CD4-positive, CD25-positive, alpha-beta regulatory T cell (primary cell): ENCODE results near the gene SETBP1. TPM values are rescaled to one million over a fixed set of nuclear protein-coding genes. Genes with fewer than 3 reads are reported as not detected.

Source experiments
- ATAC-seq, 2 donors: fragments of 150-1000 bp; cut with Tn5 transposase; one replicate each; pipeline ENCODE4 v1.10.0; 2021; ENCODE audit warnings: low read depth in 2 of 2, moderate number of reproducible peaks in 2 of 2, moderate library complexity in 1 of 2
- DNase-seq, 3 donors: peaks; one replicate each; pipeline versions ENCODE4 v3.0.0 to v3.0.0-alpha.2; 2012 to 2022; ENCODE audit warnings: mixed read lengths in 1 of 3
- H3K27ac ChIP-seq: one replicate; pipeline ENCODE4 v1.7.0; 2013; ENCODE audit warnings: mild to moderate bottlenecking, low read length; ENCODE audit not compliant: insufficient read depth, poor library complexity, severe bottlenecking
- H3K27me3 ChIP-seq: one replicate; pipeline ENCODE4 v1.7.0; 2013; ENCODE audit warnings: low read length; ENCODE audit not compliant: control insufficient read depth, insufficient read depth
- H3K36me3 ChIP-seq: one replicate; pipeline ENCODE4 v1.7.0; 2013; ENCODE audit warnings: mild to moderate bottlenecking, low read length, moderate library complexity; ENCODE audit not compliant: control insufficient read depth, insufficient read depth
- H3K4me1 ChIP-seq: 2 replicates; pipeline ENCODE4 v1.7.0; 2013; ENCODE audit warnings: mild to moderate bottlenecking, low read length; ENCODE audit not compliant: insufficient read depth, control insufficient read depth, poor library complexity, severe bottlenecking
- H3K4me3 ChIP-seq: one replicate; pipeline ENCODE4 v1.7.0; 2013; ENCODE audit warnings: low read depth, mild to moderate bottlenecking, low read length, moderate library complexity
- H3K9me3 ChIP-seq, 2 experiments: 1 replicate in 1 of 2; 2 replicates in 1 of 2; pipeline ENCODE4 v1.7.0; 2013; ENCODE audit warnings: low read length in 2 of 2, mild to moderate bottlenecking in 1 of 2, moderate library complexity in 1 of 2; ENCODE audit not compliant: control insufficient read depth in 2 of 2
- H3K27ac Mint-ChIP-seq, 3 donors: one replicate each; pipeline ENCODE4 v1.8.0; 2020 to 2022; ENCODE audit warnings: mild to moderate bottlenecking in 3 of 3, mixed read lengths in 3 of 3, moderate library complexity in 2 of 3
- H3K27me3 Mint-ChIP-seq: one replicate; pipeline ENCODE4 v1.8.0; 2022; ENCODE audit warnings: mild to moderate bottlenecking, mixed read lengths
- H3K36me3 Mint-ChIP-seq: one replicate; pipeline ENCODE4 v1.8.0; 2020; ENCODE audit warnings: mixed read lengths
- H3K4me1 Mint-ChIP-seq, 4 donors: one replicate each; pipeline ENCODE4 v1.8.0; 2020 to 2022; ENCODE audit warnings: mixed read lengths in 4 of 4, mild to moderate bottlenecking in 1 of 4
- H3K4me3 Mint-ChIP-seq, 4 donors: one replicate each; pipeline ENCODE4 v1.8.0; 2020 to 2022; ENCODE audit warnings: mild to moderate bottlenecking in 4 of 4, mixed read lengths in 4 of 4, moderate library complexity in 3 of 4
- H3K9me3 Mint-ChIP-seq, 7 donors: one replicate each; pipeline ENCODE4 v1.8.0; 2020 to 2022; ENCODE audit warnings: mixed read lengths in 7 of 7, mild to moderate bottlenecking in 3 of 7, moderate library complexity in 2 of 7
- polyA plus RNA-seq, 4 donors: library from polyadenylated mRNA; unstranded; fragments of 300-500 nt; fragmentation: Illumina TruSeq; gene quantifications; one replicate each; pipeline ENCODE4 v1.2.3, GENCODE V29; 2021
- total RNA-seq: library from RNA; stranded (reverse); gene quantifications from one replicate; pipeline ENCODE4 v1.2.3, GENCODE V29; 2022

Gene SETBP1
- total and polyA plus RNA-seq, 5 donors from 2014 or later, result 0.32 to 1.6 (median 0.38) TPM; not detected in 2

GRCh38 chr18:44767807-44768206 lies 87.1 kb downstream of the SETBP1 start:
- ATAC-seq, result no peak
- no peak overlapping the region for H3K27ac ChIP-seq

GRCh38 chr18:44770641-44771040 lies 90.0 kb downstream of the SETBP1 start:
- peaks cover 4% of the 10 kb centered on the region for H3K27me3 Mint-ChIP-seq
- peaks cover 0 to 2% (median 0%) of the 10 kb centered on the region in 7 donors for H3K9me3 Mint-ChIP-seq
- Histone ChIP-seq H3K4me3 (no peak overlapping the region), H3K27ac (no peak overlapping the region), H3K4me1 (no peaks in the 10 kb centered on the region), H3K27me3 (no peaks in the 10 kb centered on the region), H3K36me3 (no peaks in the 10 kb centered on the region), H3K9me3 (no peaks in the 10 kb centered on the region)
- peaks cover 0 to 6% (median 1%) of the 10 kb centered on the region in 4 donors for H3K4me1 Mint-ChIP-seq
- no peak for ATAC-seq
- H3K36me3 Mint-ChIP-seq, result no peaks in the 10 kb centered on the region
- H3K4me3 Mint-ChIP-seq, result no peak overlapping the region
- DNase-seq, result no peak
- H3K27ac Mint-ChIP-seq, result no peak overlapping the region

More at GRCh38 chr18:44767807-44768206, 87.1 kb downstream of the SETBP1 start:
- no peak overlapping the region for H3K4me3 ChIP-seq
- no peaks in the 10 kb centered on the region for H3K36me3 ChIP-seq
- peaks cover 0 to 6% (median 1%) of the 10 kb centered on the region in 4 donors for H3K4me1 Mint-ChIP-seq
- H3K27ac Mint-ChIP-seq, result no peak overlapping the region
- H3K27me3 Mint-ChIP-seq, result peaks cover 4% of the 10 kb centered on the region
- no peaks in the 10 kb centered on the region for H3K9me3 ChIP-seq
- no peak for DNase-seq
- no peaks in the 10 kb centered on the region for H3K4me1 ChIP-seq
- peaks cover 0 to 3% (median 0%) of the 10 kb centered on the region in 7 donors for H3K9me3 Mint-ChIP-seq
- H3K4me3 Mint-ChIP-seq, result no peak overlapping the region
- H3K27me3 ChIP-seq, result no peaks in the 10 kb centered on the region
- no peaks in the 10 kb centered on the region for H3K36me3 Mint-ChIP-seq

GRCh38 chr18:44771572-44771955 lies 90.9 kb downstream of the SETBP1 start:
- no peaks in the 10 kb centered on the region for H3K9me3 ChIP-seq
- no peak overlapping the region for H3K27ac ChIP-seq
- no peak overlapping the region for H3K4me3 ChIP-seq
- H3K4me1 Mint-ChIP-seq, result peaks cover 0 to 6% (median 1%) of the 10 kb centered on the region in 4 donors
- H3K27ac Mint-ChIP-seq, result peak overlapping the region in 1 of 3 donors; percentile 18
- no peaks in the 10 kb centered on the region for H3K4me1 ChIP-seq
- DNase-seq (no peak), ATAC-seq (peak in 1 of 2 donors; percentile 24)
- peaks cover 0 to 2% (median 0%) of the 10 kb centered on the region in 7 donors for H3K9me3 Mint-ChIP-seq
- peaks cover 4% of the 10 kb centered on the region for H3K27me3 Mint-ChIP-seq
- no peaks in the 10 kb centered on the region for H3K36me3 ChIP-seq
- H3K36me3 Mint-ChIP-seq, result no peaks in the 10 kb centered on the region
- no peak overlapping the region for H3K4me3 Mint-ChIP-seq
- no peaks in the 10 kb centered on the region for H3K27me3 ChIP-seq

GRCh38 chr18:44771956-44772917 lies 91.5 kb downstream of the SETBP1 start:
- H3K36me3 ChIP-seq, result no peaks in the 10 kb centered on the region
- no peaks in the 10 kb centered on the region for H3K9me3 ChIP-seq
- Mint-ChIP-seq H3K4me3 (no peak overlapping the region), H3K27ac (peak overlapping the region in 1 of 3 donors; percentile 4), H3K27me3 (peaks cover 4% of the 10 kb centered on the region), H3K36me3 (no peaks in the 10 kb centered on the region), H3K9me3 (peaks cover 0 to 2% (median 0%) of the 10 kb centered on the region in 7 donors), H3K4me1 (peaks cover 0 to 6% (median 1%) of the 10 kb centered on the region in 4 donors)
- H3K4me3 ChIP-seq, result no peak overlapping the region
- no peaks in the 10 kb centered on the region for H3K27me3 ChIP-seq
- no peaks in the 10 kb centered on the region for H3K4me1 ChIP-seq
- no peak overlapping the region for H3K27ac ChIP-seq
- DNase-seq (no peak), ATAC-seq (peak in 1 of 2 donors; percentile 36)

GRCh38 chr18:44773640-44774155 lies 93.0 kb downstream of the SETBP1 start:
- peak overlapping the region in 1 of 3 donors; percentile 38 for H3K27ac Mint-ChIP-seq
- H3K27ac ChIP-seq, result no peak overlapping the region
- H3K9me3 Mint-ChIP-seq, result peaks cover 0 to 2% (median 0%) of the 10 kb centered on the region in 7 donors
- H3K27me3 Mint-ChIP-seq, result peaks cover 4% of the 10 kb centered on the region
- H3K9me3 ChIP-seq, result no peaks in the 10 kb centered on the region
- H3K4me3 Mint-ChIP-seq, result no peak overlapping the region
- ATAC-seq (no peak), DNase-seq (no peak)
- H3K27me3 ChIP-seq, result no peaks in the 10 kb centered on the region
- H3K4me1 ChIP-seq, result no peaks in the 10 kb centered on the region
- peaks cover 0 to 6% (median 1%) of the 10 kb centered on the region in 4 donors for H3K4me1 Mint-ChIP-seq
- no peak overlapping the region for H3K4me3 ChIP-seq
- no peaks in the 10 kb centered on the region for H3K36me3 Mint-ChIP-seq
- H3K36me3 ChIP-seq, result no peaks in the 10 kb centered on the region

GRCh38 chr18:44774191-44774590 lies 93.5 kb downstream of the SETBP1 start:
- Histone ChIP-seq H3K4me1 (no peaks in the 10 kb centered on the region), H3K4me3 (no peak overlapping the region), H3K36me3 (no peaks in the 10 kb centered on the region), H3K27me3 (no peaks in the 10 kb centered on the region), H3K27ac (no peak overlapping the region), H3K9me3 (no peaks in the 10 kb centered on the region)
- no peak for DNase-seq
- H3K36me3 Mint-ChIP-seq, result no peaks in the 10 kb centered on the region
- peaks cover 4% of the 10 kb centered on the region for H3K27me3 Mint-ChIP-seq
- H3K9me3 Mint-ChIP-seq, result peaks cover 0 to 2% (median 0%) of the 10 kb centered on the region in 7 donors
- H3K27ac Mint-ChIP-seq, result peak overlapping the region in 1 of 3 donors; percentile 38
- no peak overlapping the region for H3K4me3 Mint-ChIP-seq
- ATAC-seq, result no peak
- H3K4me1 Mint-ChIP-seq, result peaks cover 0 to 6% (median 1%) of the 10 kb centered on the region in 4 donors

- Histone ChIP-seq H3K36me3 (no peaks in the 10 kb centered on the region), H3K27me3 (no peaks in the 10 kb centered on the region), H3K9me3 (no peaks in the 10 kb centered on the region), H3K4me1 (no peaks in the 10 kb centered on the region), H3K27ac (no peak overlapping the region), H3K4me3 (no peak overlapping the region)
- no peaks in the 10 kb centered on the region for H3K4me1 Mint-ChIP-seq
- ATAC-seq (no peak), DNase-seq (no peak)
- peaks cover 0 to 2% (median 0%) of the 10 kb centered on the region in 7 donors for H3K9me3 Mint-ChIP-seq
- peak overlapping the region in 1 of 3 donors; percentile 44 for H3K27ac Mint-ChIP-seq
- no peaks in the 10 kb centered on the region for H3K36me3 Mint-ChIP-seq
- H3K4me3 Mint-ChIP-seq, result no peak overlapping the region
- peaks cover 10% of the 10 kb centered on the region for H3K27me3 Mint-ChIP-seq
Observed at GRCh38 chr18:44777457-44778192, 96.9 kb downstream of the SETBP1 start.
